H9 (cell line): Measurements from ENCODE around the gene RTN4R. TPM values are rescaled to one million over a fixed set of nuclear protein-coding genes. Genes with fewer than 3 reads are reported as not detected.

ENCODE experiments used
- DNase-seq: peaks from one replicate; pipeline ENCODE4 v3.0.0-alpha.2; 2017
- H2AFZ ChIP-seq: one replicate; pipeline ENCODE4 v1.6.1; 2013; ENCODE audit warnings: mild to moderate bottlenecking, low read length, control low read depth, moderate library complexity
- H2AK5ac ChIP-seq: 2 replicates; pipeline ENCODE4 v1.6.1; 2013; ENCODE audit warnings: low read length, control low read depth, mixed read lengths; ENCODE audit not compliant: insufficient read length
- H2BK120ac ChIP-seq: one replicate; pipeline ENCODE4 v1.6.1; 2013; ENCODE audit warnings: low read depth, mild to moderate bottlenecking, low read length, control low read depth, inconsistent platforms; ENCODE audit not compliant: poor library complexity, severe bottlenecking
- H2BK12ac ChIP-seq: 2 replicates; pipeline ENCODE4 v1.6.1; 2013; ENCODE audit warnings: low read length, control low read depth, mixed read lengths, low read depth; ENCODE audit not compliant: insufficient read length
- H2BK15ac ChIP-seq: 2 replicates; pipeline ENCODE4 v1.6.1; 2013; ENCODE audit warnings: low read depth, low read length, control low read depth
- H2BK20ac ChIP-seq: one replicate; pipeline ENCODE4 v1.6.1; 2013; ENCODE audit warnings: low read depth, mild to moderate bottlenecking, low read length, control low read depth, inconsistent platforms; ENCODE audit not compliant: poor library complexity, severe bottlenecking
- H2BK5ac ChIP-seq: 2 replicates; pipeline ENCODE4 v1.6.1; 2013; ENCODE audit warnings: low read length, control low read depth, mixed read lengths; ENCODE audit not compliant: insufficient read length
- H3K14ac ChIP-seq: 2 replicates; pipeline ENCODE4 v1.6.1; 2013; ENCODE audit warnings: low read length, control low read depth; ENCODE audit not compliant: insufficient read depth
- H3K18ac ChIP-seq: 2 replicates; pipeline ENCODE4 v1.6.1; 2013; ENCODE audit warnings: low read depth, mild to moderate bottlenecking, mixed read lengths, low read length, control low read depth; ENCODE audit not compliant: insufficient read length
- H3K23ac ChIP-seq: 2 replicates; pipeline ENCODE4 v1.6.1; 2013; ENCODE audit warnings: low read length, control low read depth, mixed read lengths, low read depth; ENCODE audit not compliant: insufficient read length
- H3K23me2 ChIP-seq: 2 replicates; pipeline ENCODE4 v1.6.1; 2013; ENCODE audit warnings: low read depth, mild to moderate bottlenecking, mixed read lengths, low read length, control low read depth; ENCODE audit not compliant: insufficient read length, poor library complexity, severe bottlenecking
- H3K27ac ChIP-seq: 2 replicates; pipeline ENCODE4 v1.5.1; 2013; ENCODE audit warnings: low read length, control low read depth, mixed read lengths, low read depth; ENCODE audit not compliant: insufficient read length
- H3K27me3 ChIP-seq: 2 replicates; pipeline ENCODE4 v1.6.1; 2013; ENCODE audit warnings: low read length, control low read depth, inconsistent platforms; ENCODE audit not compliant: insufficient read depth
- H3K4ac ChIP-seq: 2 replicates; pipeline ENCODE4 v1.6.1; 2013; ENCODE audit warnings: low read depth, mild to moderate bottlenecking, control low read depth, inconsistent platforms, low read length, moderate library complexity
- H3K4me1 ChIP-seq: 2 replicates; pipeline ENCODE4 v1.6.1; 2013; ENCODE audit warnings: low read length, control low read depth, inconsistent platforms; ENCODE audit not compliant: insufficient read depth
- H3K4me2 ChIP-seq: 2 replicates; pipeline ENCODE4 v1.6.1; 2013; ENCODE audit warnings: low read length, control low read depth, mixed read lengths; ENCODE audit not compliant: insufficient read length, insufficient read depth
- H3K56ac ChIP-seq: 2 replicates; pipeline ENCODE4 v1.6.1; 2013; ENCODE audit warnings: low read depth, mild to moderate bottlenecking, mixed read lengths, low read length, control low read depth; ENCODE audit not compliant: insufficient read length
- H3K79me1 ChIP-seq: 2 replicates; pipeline ENCODE4 v1.6.1; 2013; ENCODE audit warnings: low read depth, mild to moderate bottlenecking, moderate library complexity, low read length, control low read depth, inconsistent platforms; ENCODE audit not compliant: insufficient read depth, poor library complexity, severe bottlenecking
- H3K79me2 ChIP-seq: 2 replicates; pipeline ENCODE4 v1.6.1; 2013; ENCODE audit warnings: low read length, control low read depth, inconsistent platforms; ENCODE audit not compliant: insufficient read depth
- H3K9ac ChIP-seq: 2 replicates; pipeline ENCODE4 v1.6.1; 2013; ENCODE audit warnings: low read length, control low read depth, mixed read lengths; ENCODE audit not compliant: insufficient read length; ENCODE audit errors: extremely low read depth
- H3K9me3 ChIP-seq: one replicate; pipeline ENCODE4 v1.6.1; 2013; ENCODE audit warnings: low read depth, low read length, inconsistent platforms; ENCODE audit not compliant: control insufficient read depth
- H3T11ph ChIP-seq: one replicate; pipeline ENCODE4 v1.6.1; 2013; ENCODE audit warnings: mild to moderate bottlenecking, low read length, control low read depth, inconsistent platforms
- H4K20me1 ChIP-seq: one replicate; pipeline ENCODE4 v1.6.1; 2013; ENCODE audit not compliant: control insufficient read depth, insufficient read length, insufficient read depth
- H4K5ac ChIP-seq: 2 replicates; pipeline ENCODE4 v1.6.1; 2013; ENCODE audit warnings: low read depth, mild to moderate bottlenecking, mixed read lengths, low read length, control low read depth; ENCODE audit not compliant: insufficient read length
- H4K8ac ChIP-seq: replicated peaks from 2 replicates; pipeline ENCODE4 v1.6.1; 2013; ENCODE audit warnings: low read length, control low read depth, mixed read lengths, low read depth; ENCODE audit not compliant: insufficient read length
- H4K91ac ChIP-seq: 2 replicates; pipeline ENCODE4 v1.6.1; 2013; ENCODE audit warnings: low read depth, mild to moderate bottlenecking, moderate library complexity, mixed read lengths, low read length, control low read depth; ENCODE audit not compliant: insufficient read length
- H3K27ac Mint-ChIP-seq, 3 experiments: 2 replicates in 2 of 3; 3 replicates in 1 of 3; pipeline ENCODE4 v1.8.0; 2020 to 2021; ENCODE audit warnings: mixed read lengths in 3 of 3, mild to moderate bottlenecking in 1 of 3, moderate library complexity in 1 of 3
- H3K27me3 Mint-ChIP-seq: 2 replicates; pipeline ENCODE4 v1.8.0; 2021; ENCODE audit warnings: low read depth, mild to moderate bottlenecking, moderate library complexity, mixed read lengths
- H3K36me3 Mint-ChIP-seq, 3 experiments: 2 replicates in 2 of 3; 3 replicates in 1 of 3; pipeline ENCODE4 v1.8.0; 2020 to 2021; ENCODE audit warnings: low read depth in 3 of 3, mixed read lengths in 3 of 3; ENCODE audit not compliant: insufficient read depth in 1 of 3
- H3K4me1 Mint-ChIP-seq, 2 experiments: 2 replicates each; pipeline ENCODE4 v1.8.0; 2020; ENCODE audit warnings: mixed read lengths in 2 of 2
- H3K4me3 Mint-ChIP-seq, 2 experiments: 2 replicates in 1 of 2; 3 replicates in 1 of 2; pipeline ENCODE4 v1.8.0; 2020 to 2021; ENCODE audit warnings: mild to moderate bottlenecking in 2 of 2, mixed read lengths in 2 of 2, moderate library complexity in 1 of 2
- H3K9me3 Mint-ChIP-seq, 2 experiments: 2 replicates in 1 of 2; 3 replicates in 1 of 2; pipeline ENCODE4 v1.8.0; 2020; ENCODE audit warnings: mild to moderate bottlenecking in 2 of 2, mixed read lengths in 2 of 2, moderate library complexity in 1 of 2
- CTCF ChIP-seq: fragments of 200-600 bp; sonication (generic); conservative IDR thresholded peaks from 3 replicates; pipeline ENCODE4 v1.8.0; 2021; ENCODE audit warnings: antibody characterized with exemption, mild to moderate bottlenecking
- WGBS: extraction: QIAGEN DNeasy Blood & Tissue Kit; methylation state at CpG from one replicate; pipeline ENCODE4 v1.1.7; 2013; ENCODE audit warnings: missing lambda C conversion rate, low lambda C conversion rate, mixed read lengths; ENCODE audit not compliant: insufficient read length; ENCODE audit errors: extremely low coverage; 5-methylcytosine and 5-hydroxymethylcytosine counted together
- total RNA-seq: library from RNA; stranded (reverse); gene quantifications from 2 replicates; pipeline ENCODE4 v1.2.1, GENCODE V29; 2021

The RTN4R gene
- total RNA-seq, 1 experiment from 2014 or later, result 19.0 TPM

DNA sequence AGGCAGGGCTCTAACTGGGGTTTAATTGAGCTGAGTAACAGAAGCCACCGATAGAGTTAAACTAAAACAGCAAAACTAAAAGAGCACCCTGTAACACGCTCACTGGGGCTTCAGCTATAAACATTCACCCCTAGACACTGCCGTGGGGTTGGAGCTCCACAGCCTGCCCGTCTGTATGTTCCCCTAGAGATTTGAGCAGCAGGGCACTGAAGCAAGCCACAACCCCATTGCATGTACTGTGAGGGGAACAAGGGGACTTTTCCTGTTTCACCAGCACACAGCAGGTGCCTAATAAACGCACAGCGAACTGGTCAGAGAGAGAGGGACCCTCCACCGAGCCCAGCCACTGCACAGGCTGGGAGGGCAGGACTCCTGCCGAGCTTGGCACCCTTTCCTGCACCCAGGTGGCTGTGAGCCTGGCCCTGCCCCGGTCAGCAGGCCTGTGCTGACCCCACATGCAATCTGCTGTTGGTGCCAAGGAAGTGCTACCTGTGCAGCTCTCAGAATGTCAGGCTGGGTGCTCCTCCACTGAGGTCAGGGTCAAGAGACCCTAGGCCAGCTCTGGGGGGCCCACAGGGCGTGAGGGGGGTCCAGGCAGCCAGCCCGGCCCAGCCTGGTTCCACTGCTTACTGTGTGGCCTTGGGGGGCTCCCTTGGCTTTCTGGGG, 31.9 kb downstream of the RTN4R start:
- no peaks in the 10 kb centered on the region for H3K79me1 ChIP-seq
- no peak overlapping the region for H3K4me2 ChIP-seq
- H3K27me3 ChIP-seq, result no peaks in the 10 kb centered on the region
- H2BK5ac ChIP-seq, result no peak overlapping the region
- no peak overlapping the region for H3K4ac ChIP-seq
- no peak overlapping the region for H3K4me3 Mint-ChIP-seq
- no peak overlapping the region for H3K9ac ChIP-seq
- H4K20me1 ChIP-seq, result no peaks in the 10 kb centered on the region
- H2AK5ac ChIP-seq, result no peak overlapping the region
- H2AFZ ChIP-seq, result no peak overlapping the region
- peaks cover 0 to 8% of the 10 kb centered on the region in 2 experiments; a peak in 1 of 4 replicates for H3K4me1 Mint-ChIP-seq
- no peak for DNase-seq
- no peak overlapping the region for H3K23ac ChIP-seq
- TF ChIP-seq CTCF, result no peak
- H4K91ac ChIP-seq, result no peak overlapping the region
- no peak overlapping the region for H3K18ac ChIP-seq
- no CpG with 5 or more reads among the region's 11 CpGs for WGBS
- no peaks in the 10 kb centered on the region for H3K79me2 ChIP-seq
- H3K9me3 ChIP-seq, result no peaks in the 10 kb centered on the region
- H3K27ac ChIP-seq, result no peak overlapping the region
- no peak overlapping the region for H4K8ac ChIP-seq
- H3K27me3 Mint-ChIP-seq, result no peaks in the 10 kb centered on the region
- no peaks in the 10 kb centered on the region for H3K23me2 ChIP-seq
- H3K9me3 Mint-ChIP-seq, result no peaks in the 10 kb centered on the region
- H3K36me3 Mint-ChIP-seq, result peaks cover 0 to 1% (median 0%) of the 10 kb centered on the region in 3 experiments; a peak in 1 of 7 replicates
- no peak overlapping the region for H2BK120ac ChIP-seq
- no peak overlapping the region for H2BK12ac ChIP-seq
- no peak overlapping the region for H4K5ac ChIP-seq
- H2BK15ac ChIP-seq, result no peak overlapping the region
- H3K4me1 ChIP-seq, result peaks cover 2% of the 10 kb centered on the region; the same call in 1 of the 2 replicates
- H3T11ph ChIP-seq, result no peak overlapping the region
- no peak overlapping the region for H3K14ac ChIP-seq
- H2BK20ac ChIP-seq, result no peak overlapping the region
- no peak overlapping the region for H3K27ac Mint-ChIP-seq
- H3K56ac ChIP-seq, result no peak overlapping the region
